Activated naive CD4-positive, alpha-beta T cell treated with anti-CD3 and anti-CD28 coated beads, Interleukin-2, amount 10 ng/mL, durations not matched to agents 7 days and 5 days (primary cell): Measurements from ENCODE around the gene RPS8.
A peak's percentile ranks its signal among the peaks of the same experiment; 100 is the strongest.

Experiments
- CTCF ChIA-PET: fragments of 350-600 bp; sonication (Branson Sonifier 250); formaldehyde crosslinking; loops from one replicate; lab custom pipeline; 2021; ENCODE audit warnings: antibody characterized with exemption; lab: Charles Lee
- DNase-seq: peaks from one replicate; pipeline ENCODE4 v3.0.0-alpha.2; 2020
- H3K27ac Mint-ChIP-seq: one replicate; pipeline ENCODE4 v1.8.0; 2021; ENCODE audit warnings: mild to moderate bottlenecking, moderate library complexity, mixed read lengths
- H3K27me3 Mint-ChIP-seq: one replicate; pipeline ENCODE4 v1.8.0; 2021; ENCODE audit warnings: mild to moderate bottlenecking, mixed read lengths
- H3K36me3 Mint-ChIP-seq: one replicate; pipeline ENCODE4 v1.8.0; 2021; ENCODE audit warnings: mixed read lengths
- H3K4me1 Mint-ChIP-seq: one replicate; pipeline ENCODE4 v1.8.0; 2021; ENCODE audit warnings: mixed read lengths
- H3K4me3 Mint-ChIP-seq: one replicate; pipeline ENCODE4 v1.8.0; 2021; ENCODE audit warnings: mild to moderate bottlenecking, moderate library complexity, mixed read lengths
- H3K9me3 Mint-ChIP-seq: one replicate; pipeline ENCODE4 v1.8.0; 2021; ENCODE audit warnings: mixed read lengths

The RPS8 gene

GRCh38 chr1:44802306-44803061 is 27.1 kb downstream of the RPS8 start:
- peak overlapping the region; percentile 97 for H3K27ac Mint-ChIP-seq
- H3K4me3 Mint-ChIP-seq, result peak overlapping the region; percentile 86
- H3K4me1 Mint-ChIP-seq, result peaks cover 66% of the 10 kb centered on the region
- H3K27me3 Mint-ChIP-seq, result no peaks in the 10 kb centered on the region
- H3K36me3 Mint-ChIP-seq, result peaks cover 53% of the 10 kb centered on the region
- CTCF ChIA-PET, result interaction anchor here (0.9 to 1.4 kb wide), 2 partner anchors 11 to 17 kb away, joined by 3 to 4 read pairs; no protein-coding TSS in a partner anchor
- no peak for DNase-seq
- no peaks in the 10 kb centered on the region for H3K9me3 Mint-ChIP-seq

GRCh38 chr1:44803062-44803311 is 27.6 kb downstream of the RPS8 start:
- H3K9me3 Mint-ChIP-seq, result no peaks in the 10 kb centered on the region
- DNase-seq, result no peak
- CTCF ChIA-PET, result interaction anchor here (0.9 to 1.4 kb wide), 2 partner anchors 10 to 16 kb away, joined by 3 to 4 read pairs; no protein-coding TSS in a partner anchor
- no peaks in the 10 kb centered on the region for H3K27me3 Mint-ChIP-seq
- peak overlapping the region; percentile 78 for H3K27ac Mint-ChIP-seq
- H3K36me3 Mint-ChIP-seq, result peaks cover 56% of the 10 kb centered on the region
- peak overlapping the region; percentile 86 for H3K4me3 Mint-ChIP-seq
- H3K4me1 Mint-ChIP-seq, result peaks cover 71% of the 10 kb centered on the region

DNA sequence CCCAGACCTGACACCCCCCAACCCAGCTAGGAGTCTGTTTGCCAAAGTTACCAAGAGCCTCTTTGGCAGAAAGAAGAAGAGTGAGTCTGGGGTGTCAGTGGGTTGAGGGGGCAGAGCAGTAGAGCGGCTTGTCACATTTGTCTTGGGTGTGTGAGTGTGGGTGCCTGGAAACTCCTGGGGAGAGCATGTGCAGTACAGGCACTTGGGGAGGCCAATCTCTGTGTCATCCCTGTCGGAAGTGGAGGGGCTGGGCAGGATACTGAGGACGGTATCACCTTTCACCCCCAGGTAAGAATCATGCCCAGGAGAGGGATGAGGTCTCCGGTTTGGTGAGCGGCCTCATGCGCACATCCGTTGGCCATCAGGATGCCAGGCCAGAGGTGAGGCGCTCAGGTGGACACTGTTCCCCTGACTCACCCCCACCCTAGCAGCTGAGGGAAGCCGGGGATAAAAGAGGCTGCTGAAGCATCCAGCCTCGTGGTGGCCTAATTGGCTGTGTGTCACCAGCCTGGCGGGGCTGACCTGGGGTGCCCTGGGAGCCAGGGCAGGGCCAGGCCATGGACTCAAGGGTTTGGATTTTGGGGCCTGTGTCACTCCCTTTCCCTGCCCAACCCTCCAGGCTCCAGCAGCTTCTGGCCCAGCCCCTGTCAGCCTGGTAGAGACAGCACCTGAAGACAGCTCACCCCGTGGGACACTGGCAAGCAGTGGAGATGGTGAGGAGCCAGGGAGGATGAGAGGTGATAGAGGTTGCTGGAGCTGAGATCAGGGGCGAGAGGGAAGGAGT is 28.2 kb downstream of the RPS8 start:
- Mint-ChIP-seq H3K9me3 (no peaks in the 10 kb centered on the region), H3K4me1 (peaks cover 72% of the 10 kb centered on the region), H3K27me3 (no peaks in the 10 kb centered on the region), H3K27ac (peak overlapping the region; percentile 79), H3K36me3 (peaks cover 57% of the 10 kb centered on the region), H3K4me3 (peak overlapping the region; percentile 86)
- DNase-seq, result no peak
- CTCF ChIA-PET, result interaction anchor here (1.4 kb wide), 1 partner anchor 10 kb away, joined by 3 read pairs; no protein-coding TSS in a partner anchor

DNA sequence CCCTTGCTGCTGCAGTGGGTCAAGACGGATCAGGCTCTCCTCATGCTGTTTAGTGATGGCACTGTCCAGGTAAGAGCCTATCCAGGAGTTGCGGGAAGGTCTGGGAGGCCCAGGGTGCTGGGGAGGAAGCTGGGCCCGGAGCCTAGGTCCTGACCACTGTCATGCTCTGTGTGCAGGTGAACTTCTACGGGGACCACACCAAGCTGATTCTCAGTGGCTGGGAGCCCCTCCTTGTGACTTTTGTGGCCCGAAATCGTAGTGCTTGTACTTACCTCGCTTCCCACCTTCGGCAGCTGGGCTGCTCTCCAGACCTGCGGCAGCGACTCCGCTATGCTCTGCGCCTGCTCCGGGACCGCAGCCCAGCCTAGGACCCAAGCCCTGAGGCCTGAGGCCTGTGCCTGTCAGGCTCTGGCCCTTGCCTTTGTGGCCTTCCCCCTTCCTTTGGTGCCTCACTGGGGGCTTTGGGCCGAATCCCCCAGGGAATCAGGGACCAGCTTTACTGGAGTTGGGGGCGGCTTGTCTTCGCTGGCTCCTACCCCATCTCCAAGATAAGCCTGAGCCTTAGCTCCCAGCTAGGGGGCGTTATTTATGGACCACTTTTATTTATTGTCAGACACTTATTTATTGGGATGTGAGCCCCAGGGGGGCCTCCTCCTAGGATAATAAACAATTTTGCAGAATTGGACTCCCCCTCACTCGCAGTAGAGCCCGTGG is 30.1 kb downstream of the RPS8 start:
- Mint-ChIP-seq H3K4me1 (peaks cover 79% of the 10 kb centered on the region), H3K27me3 (no peaks in the 10 kb centered on the region), H3K4me3 (no peak overlapping the region), H3K36me3 (peaks cover 66% of the 10 kb centered on the region), H3K9me3 (no peaks in the 10 kb centered on the region), H3K27ac (peak overlapping the region; percentile 86)
- CTCF ChIA-PET, result interaction anchor here (0.9 kb wide), 1 partner anchor 14 kb away, joined by 3 read pairs; no protein-coding TSS in a partner anchor
- DNase-seq, result no peak

GRCh38 chr1:44806025-44806703 is 30.8 kb downstream of the RPS8 start:
- no peaks in the 10 kb centered on the region for H3K27me3 Mint-ChIP-seq
- H3K36me3 Mint-ChIP-seq, result peaks cover 65% of the 10 kb centered on the region
- peaks cover 86% of the 10 kb centered on the region for H3K4me1 Mint-ChIP-seq
- no peak for DNase-seq
- peak overlapping the region; percentile 99 for H3K27ac Mint-ChIP-seq
- no peak overlapping the region for H3K4me3 Mint-ChIP-seq
- CTCF ChIA-PET, result interaction anchor here (0.9 to 1.2 kb wide), 2 partner anchors 13 to 30 kb away, joined by 3 read pairs; no protein-coding TSS in a partner anchor
- no peaks in the 10 kb centered on the region for H3K9me3 Mint-ChIP-seq

GRCh38 chr1:44806704-44807363 is 31.5 kb downstream of the RPS8 start, which contains the start of gene DYNLT4:
Gene DYNLT4 (minus strand): TSS chr1:44807351. CDS start chr1:44806668, 683 bp downstream.
- no peak for DNase-seq
- CTCF ChIA-PET, result interaction anchor here (1.2 to 4.5 kb wide), 2 partner anchors 12 to 29 kb away, joined by 3 to 39 read pairs; no protein-coding TSS in a partner anchor
- no peaks in the 10 kb centered on the region for H3K27me3 Mint-ChIP-seq
- H3K9me3 Mint-ChIP-seq, result no peaks in the 10 kb centered on the region
- H3K4me1 Mint-ChIP-seq, result peaks cover 91% of the 10 kb centered on the region
- H3K36me3 Mint-ChIP-seq, result peaks cover 63% of the 10 kb centered on the region
- peak within 1 kb of the TSS; percentile 67 for H3K4me3 Mint-ChIP-seq
- peak within 1 kb of the TSS; percentile 99 for H3K27ac Mint-ChIP-seq

GRCh38 chr1:44807364-44808062 is 32.2 kb downstream of the RPS8 start:
- DNase-seq, result peak; percentile 97
- Mint-ChIP-seq H3K27me3 (no peaks in the 10 kb centered on the region), H3K4me1 (peaks cover 89% of the 10 kb centered on the region), H3K9me3 (no peaks in the 10 kb centered on the region), H3K36me3 (peaks cover 61% of the 10 kb centered on the region), H3K4me3 (peak overlapping the region; percentile 67), H3K27ac (peak overlapping the region; percentile 99)
- CTCF ChIA-PET, result interaction anchor here (1.2 to 4.5 kb wide), 4 partner anchors 7 to 29 kb away, joined by 3 to 39 read pairs (median 24); partner anchors contain the start of gene PLK3

GRCh38 chr1:44808063-44808937 is 33.0 kb downstream of the RPS8 start, which contains the start of gene BTBD19:
Gene BTBD19 (plus strand): TSS chr1:44808523. CDS start chr1:44808821, 298 bp downstream.
- peaks cover 54% of the 10 kb centered on the region for H3K36me3 Mint-ChIP-seq
- CTCF ChIA-PET, result interaction anchor here (1.2 to 4.5 kb wide), 7 partner anchors 8 to 77 kb away, joined by 3 to 39 read pairs (median 12); partner anchors contain the start of genes BEST4, PLK3 and RNU5D-1
- peak within 1 kb of the TSS; percentile 99 for H3K27ac Mint-ChIP-seq
- H3K9me3 Mint-ChIP-seq, result no peaks in the 10 kb centered on the region
- peaks cover 83% of the 10 kb centered on the region for H3K4me1 Mint-ChIP-seq
- DNase-seq, result peak; percentile 48
- no peaks in the 10 kb centered on the region for H3K27me3 Mint-ChIP-seq
- peak within 1 kb of the TSS; percentile 67 for H3K4me3 Mint-ChIP-seq

- peak; percentile 94 for DNase-seq
- Mint-ChIP-seq H3K4me3 (peak overlapping the region; percentile 67), H3K36me3 (peaks cover 49% of the 10 kb centered on the region), H3K27ac (peak overlapping the region; percentile 99), H3K9me3 (no peaks in the 10 kb centered on the region), H3K4me1 (peaks cover 82% of the 10 kb centered on the region), H3K27me3 (no peaks in the 10 kb centered on the region)
- CTCF ChIA-PET, result interaction anchor here (0.8 to 4.5 kb wide), 10 partner anchors 9 to 91 kb away, joined by 3 to 39 read pairs (median 8); partner anchors contain the start of genes BEST4, PLK3 and RNU5D-1
These were observed 33.9 kb downstream of the RPS8 start for GRCh38 chr1:44808938-44809917.

- CTCF ChIA-PET, result interaction anchor here (0.8 to 4.5 kb wide), 8 partner anchors 9 to 92 kb away, joined by 3 to 39 read pairs (median 9); partner anchors contain the start of genes BEST4, PLK3 and RNU5D-1
- H3K4me1 Mint-ChIP-seq, result peaks cover 81% of the 10 kb centered on the region
- H3K9me3 Mint-ChIP-seq, result no peaks in the 10 kb centered on the region
- no peak for DNase-seq
- H3K27me3 Mint-ChIP-seq, result no peaks in the 10 kb centered on the region
- peak overlapping the region; percentile 99 for H3K27ac Mint-ChIP-seq
- H3K4me3 Mint-ChIP-seq, result no peak overlapping the region
- H3K36me3 Mint-ChIP-seq, result peaks cover 48% of the 10 kb centered on the region
These were observed 34.9 kb downstream of the RPS8 start for GRCh38 chr1:44810101-44810761.
